ENCODE results near the gene PACSIN2. TPM values are rescaled to one million over a fixed set of nuclear protein-coding genes. Genes with fewer than 3 reads are reported as not detected.
"Not testable (repeated sequence)": the region's sequence is repeated elsewhere in the genome, so short reads cannot be mapped to it uniquely, and the experiment has no call there.

The PACSIN2 gene
- total RNA-seq, 2 experiments from 2014 or later: 27.5 to 30.8 TPM

GRCh38 chr22:42959576-42960509, 55.1 kb downstream of the PACSIN2 start:
- Mint-ChIP-seq H3K27ac (peak overlapping the region; percentile 60), H3K4me3 (no peak overlapping the region), H3K9me3 (ENCODE audit: insufficient read depth) (no peaks in the 10 kb centered on the region), H3K27me3 (ENCODE audit: low read depth) (no peaks in the 10 kb centered on the region), H3K36me3 (ENCODE audit: low read depth) (peaks cover 4% of the 10 kb centered on the region), H3K4me1 (ENCODE audit: low read depth) (peaks cover 46% of the 10 kb centered on the region)
- DNase-seq: no peak
- CTCF ChIA-PET: interaction anchor here (1.0 to 3.0 kb wide), 2 partner anchors 14 to 65 kb away, joined by 3 to 11 read pairs; no protein-coding TSS in a partner anchor
- ATAC-seq: peak; percentile 32
- POLR2A ChIA-PET: interaction anchor here (0.6 to 0.8 kb wide), 2 partner anchors 13 to 287 kb away, joined by 3 to 5 read pairs; no protein-coding TSS in a partner anchor

DNA sequence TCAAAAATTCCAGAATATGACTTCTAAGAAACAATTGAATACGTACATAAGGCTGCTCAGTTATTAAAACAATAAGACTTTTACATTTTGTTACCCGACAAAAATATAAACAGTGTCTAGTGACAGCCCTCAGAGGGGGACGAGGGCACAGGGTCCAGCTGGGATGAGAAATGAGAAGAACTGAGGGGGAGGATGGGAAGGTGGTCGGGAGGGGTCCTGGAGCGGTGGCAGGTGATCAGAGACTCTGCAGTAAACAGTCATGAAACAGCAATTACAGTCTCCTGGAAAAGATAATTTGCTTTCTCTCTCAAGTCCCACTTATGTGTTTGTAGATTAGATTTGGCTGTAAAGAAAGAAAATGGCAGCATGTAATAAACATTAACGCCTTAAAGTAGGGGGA, 56.0 kb downstream of the PACSIN2 start:
- H3K9me3 Mint-ChIP-seq (ENCODE audit: insufficient read depth): no peaks in the 10 kb centered on the region
- H3K4me3 Mint-ChIP-seq: no peak overlapping the region
- H3K36me3 Mint-ChIP-seq (ENCODE audit: low read depth): peaks cover 4% of the 10 kb centered on the region
- ChIA-PET CTCF (interaction anchor here (0.9 to 3.0 kb wide), 2 partner anchors 13 to 337 kb away, joined by 3 to 11 read pairs; no protein-coding TSS in a partner anchor), POLR2A (interaction anchor here (0.6 kb wide), 1 partner anchor 286 kb away, joined by 3 read pairs; no protein-coding TSS in a partner anchor)
- peaks cover 40% of the 10 kb centered on the region for H3K4me1 Mint-ChIP-seq (ENCODE audit: low read depth)
- ATAC-seq (no peak), DNase-seq (no peak)
- H3K27ac Mint-ChIP-seq: peak overlapping the region; percentile 14
- H3K27me3 Mint-ChIP-seq (ENCODE audit: low read depth): no peaks in the 10 kb centered on the region

DNA sequence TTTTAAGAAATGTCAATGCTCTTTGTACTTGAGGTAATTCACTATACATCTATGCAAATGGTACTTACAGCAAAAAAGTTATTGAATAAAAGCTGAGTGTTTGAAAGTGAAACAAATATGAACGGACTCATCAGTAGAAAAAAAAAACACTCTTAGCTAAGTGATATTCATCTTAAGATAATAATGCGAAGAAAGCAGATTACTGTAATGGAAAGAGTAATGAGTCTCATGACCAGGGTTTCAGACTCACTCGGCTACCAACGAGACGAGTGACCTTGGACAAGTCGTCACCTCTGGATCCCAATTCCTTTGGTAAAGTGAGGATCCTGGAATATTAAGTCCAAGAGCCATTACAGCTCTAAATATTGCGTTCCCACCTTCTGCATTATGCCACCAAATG, 57.0 kb downstream of the PACSIN2 start:
- Mint-ChIP-seq H3K27me3 (ENCODE audit: low read depth) (no peaks in the 10 kb centered on the region), H3K36me3 (ENCODE audit: low read depth) (peaks cover 4% of the 10 kb centered on the region), H3K27ac (no peak overlapping the region), H3K9me3 (ENCODE audit: insufficient read depth) (no peaks in the 10 kb centered on the region), H3K4me3 (no peak overlapping the region), H3K4me1 (ENCODE audit: low read depth) (peaks cover 40% of the 10 kb centered on the region)
- ChIA-PET CTCF (interaction anchor here (0.9 to 3.0 kb wide), 2 partner anchors 12 to 48 kb away, joined by 3 to 11 read pairs; no protein-coding TSS in a partner anchor), POLR2A (no interaction called here)
- no peak for DNase-seq
- ATAC-seq: no peak

DNA sequence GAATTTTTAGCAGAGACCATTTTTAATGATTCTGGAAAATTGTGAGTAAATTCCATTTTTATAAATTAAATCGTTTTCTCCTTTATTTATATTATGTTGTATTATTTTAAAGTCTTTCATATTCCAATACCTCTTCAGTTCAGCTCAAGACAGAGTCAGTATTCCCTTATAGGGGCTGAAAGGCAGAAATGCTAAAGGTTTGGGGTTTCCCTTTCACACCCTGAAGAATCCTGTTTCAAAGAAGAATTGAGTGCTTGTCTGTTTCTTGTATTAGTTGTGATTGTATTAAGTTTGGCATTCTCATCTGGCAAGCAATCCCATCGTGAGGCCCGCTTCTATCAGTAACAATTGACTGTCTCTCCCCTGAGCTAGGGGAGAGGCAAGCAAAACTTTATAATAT, 57.4 kb downstream of the PACSIN2 start:
- Mint-ChIP-seq H3K4me3 (no peak overlapping the region), H3K27me3 (ENCODE audit: low read depth) (no peaks in the 10 kb centered on the region), H3K27ac (no peak overlapping the region), H3K4me1 (ENCODE audit: low read depth) (peaks cover 40% of the 10 kb centered on the region), H3K36me3 (ENCODE audit: low read depth) (peaks cover 4% of the 10 kb centered on the region), H3K9me3 (ENCODE audit: insufficient read depth) (no peaks in the 10 kb centered on the region)
- POLR2A ChIA-PET: no interaction called here
- ATAC-seq (no peak), DNase-seq (no peak)
- CTCF ChIA-PET: interaction anchor here (0.9 to 3.0 kb wide), 2 partner anchors 12 to 48 kb away, joined by 3 to 11 read pairs; no protein-coding TSS in a partner anchor

DNA sequence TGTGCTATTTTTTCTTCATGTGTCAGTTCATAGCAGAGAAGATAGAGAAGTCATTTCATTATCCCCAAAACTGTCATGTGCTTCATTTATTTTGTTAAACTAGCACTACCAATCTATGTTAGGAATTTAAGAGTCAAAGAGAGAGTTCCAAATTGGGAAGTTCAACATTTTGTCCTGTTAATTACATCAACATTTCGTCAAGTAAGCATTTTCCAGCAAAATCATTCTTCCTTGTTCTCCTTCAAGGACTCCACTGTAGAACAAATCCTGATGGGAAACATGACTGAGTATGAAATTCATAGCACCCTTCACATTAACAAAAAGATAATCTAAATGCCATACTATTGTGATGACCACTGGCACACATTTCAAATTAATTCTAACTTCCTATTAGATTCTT, 59.1 kb downstream of the PACSIN2 start:
- H3K4me1 Mint-ChIP-seq (ENCODE audit: low read depth): peaks cover 30% of the 10 kb centered on the region
- CTCF ChIA-PET: no interaction called here
- H3K4me3 Mint-ChIP-seq: no peak overlapping the region
- ATAC-seq (no peak), DNase-seq (no peak)
- no peak overlapping the region for H3K27ac Mint-ChIP-seq
- peaks cover 4% of the 10 kb centered on the region for H3K36me3 Mint-ChIP-seq (ENCODE audit: low read depth)
- no peaks in the 10 kb centered on the region for H3K27me3 Mint-ChIP-seq (ENCODE audit: low read depth)
- no peaks in the 10 kb centered on the region for H3K9me3 Mint-ChIP-seq (ENCODE audit: insufficient read depth)
- POLR2A ChIA-PET: no interaction called here

GRCh38 chr22:42955087-42955635, 59.8 kb downstream of the PACSIN2 start:
- Mint-ChIP-seq H3K27ac (no peak overlapping the region), H3K4me1 (ENCODE audit: low read depth) (peaks cover 24% of the 10 kb centered on the region), H3K27me3 (ENCODE audit: low read depth) (no peaks in the 10 kb centered on the region), H3K9me3 (ENCODE audit: insufficient read depth) (no peaks in the 10 kb centered on the region), H3K4me3 (no peak overlapping the region), H3K36me3 (ENCODE audit: low read depth) (peaks cover 4% of the 10 kb centered on the region)
- ChIA-PET POLR2A (no interaction called here), CTCF (no interaction called here)
- no peak for ATAC-seq
- no peak for DNase-seq

DNA sequence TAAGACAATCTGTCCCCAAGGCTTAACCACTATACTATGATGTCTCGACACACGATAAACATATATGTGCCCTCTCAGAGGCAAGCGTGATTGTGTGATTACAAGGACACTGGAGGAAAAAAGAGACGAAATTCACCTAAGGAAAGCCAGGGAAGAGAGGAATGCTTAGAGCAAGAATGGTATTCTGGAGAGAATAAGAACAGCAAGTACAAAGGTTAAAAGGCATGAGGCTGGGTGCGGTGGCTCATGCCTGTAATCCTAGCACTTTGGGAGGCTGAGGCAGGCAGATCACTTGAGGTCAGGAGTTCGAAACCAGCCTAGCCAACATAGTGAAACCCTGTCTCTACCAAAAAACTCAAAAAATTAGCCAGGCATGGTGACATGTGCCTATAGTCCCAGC, 61.2 kb downstream of the PACSIN2 start:
- not testable (repeated sequence) for DNase-seq; ATAC-seq; H3K27me3 Mint-ChIP-seq (ENCODE audit: low read depth); H3K36me3 Mint-ChIP-seq (ENCODE audit: low read depth); H3K9me3 Mint-ChIP-seq (ENCODE audit: insufficient read depth); H3K4me3 Mint-ChIP-seq; H3K27ac Mint-ChIP-seq; H3K4me1 Mint-ChIP-seq (ENCODE audit: low read depth)
- CTCF ChIA-PET: interaction anchor here (1.0 kb wide), 1 partner anchor 86 kb away, joined by 3 read pairs; no protein-coding TSS in a partner anchor
- POLR2A ChIA-PET: interaction anchor here (0.6 kb wide), 1 partner anchor 60 kb away, joined by 3 read pairs; no protein-coding TSS in a partner anchor

DNA sequence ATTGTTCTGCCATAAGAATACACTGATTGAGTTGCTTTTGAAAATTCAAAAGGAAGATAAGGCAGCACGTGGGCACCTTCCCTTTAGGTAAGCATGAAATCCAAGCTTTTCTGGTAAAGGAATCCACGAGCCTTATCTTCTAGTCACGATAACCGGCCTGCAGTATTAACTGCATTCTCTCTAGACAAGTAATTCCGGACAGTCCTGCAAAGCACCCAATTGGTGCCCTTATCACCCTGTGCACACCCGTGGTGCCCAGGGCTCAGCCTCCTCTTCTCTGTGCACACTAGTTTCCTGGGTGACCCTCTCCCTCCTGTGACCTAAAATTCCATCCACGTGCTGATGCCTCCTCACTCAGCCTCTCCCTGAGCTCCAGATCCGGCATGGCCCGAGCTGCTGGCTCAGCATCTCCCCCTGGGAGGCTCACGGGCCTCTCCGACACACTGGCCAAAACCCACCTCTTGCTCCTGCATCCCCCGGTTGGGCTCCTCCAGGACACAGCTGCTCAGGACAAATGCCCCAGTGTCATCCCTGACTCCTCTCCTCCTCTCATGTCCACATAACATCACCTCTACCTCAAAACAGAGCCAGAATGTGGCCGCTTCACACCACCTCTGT, 63.7 kb downstream of the PACSIN2 start:
- CTCF ChIA-PET: no interaction called here
- no peak for DNase-seq
- Mint-ChIP-seq H3K4me1 (ENCODE audit: low read depth) (peaks cover 24% of the 10 kb centered on the region), H3K27me3 (ENCODE audit: low read depth) (no peaks in the 10 kb centered on the region), H3K4me3 (no peak overlapping the region), H3K27ac (no peak overlapping the region), H3K9me3 (ENCODE audit: insufficient read depth) (no peaks in the 10 kb centered on the region), H3K36me3 (ENCODE audit: low read depth) (peaks cover 2% of the 10 kb centered on the region)
- POLR2A ChIA-PET: interaction anchor here (0.5 kb wide), 1 partner anchor 166 kb away, joined by 4 read pairs; no protein-coding TSS in a partner anchor
- no peak for ATAC-seq

- ATAC-seq (no peak), DNase-seq (no peak)
- Mint-ChIP-seq H3K4me3 (no peak overlapping the region), H3K36me3 (ENCODE audit: low read depth) (peaks cover 2% of the 10 kb centered on the region), H3K27me3 (ENCODE audit: low read depth) (no peaks in the 10 kb centered on the region), H3K4me1 (ENCODE audit: low read depth) (peaks cover 33% of the 10 kb centered on the region), H3K27ac (no peak overlapping the region), H3K9me3 (ENCODE audit: insufficient read depth) (no peaks in the 10 kb centered on the region)
- POLR2A ChIA-PET: interaction anchor here (0.5 kb wide), 1 partner anchor 167 kb away, joined by 4 read pairs; no protein-coding TSS in a partner anchor
- CTCF ChIA-PET: no interaction called here
Measured at GRCh38 chr22:42950281-42950680, 64.7 kb downstream of the PACSIN2 start.

DNA sequence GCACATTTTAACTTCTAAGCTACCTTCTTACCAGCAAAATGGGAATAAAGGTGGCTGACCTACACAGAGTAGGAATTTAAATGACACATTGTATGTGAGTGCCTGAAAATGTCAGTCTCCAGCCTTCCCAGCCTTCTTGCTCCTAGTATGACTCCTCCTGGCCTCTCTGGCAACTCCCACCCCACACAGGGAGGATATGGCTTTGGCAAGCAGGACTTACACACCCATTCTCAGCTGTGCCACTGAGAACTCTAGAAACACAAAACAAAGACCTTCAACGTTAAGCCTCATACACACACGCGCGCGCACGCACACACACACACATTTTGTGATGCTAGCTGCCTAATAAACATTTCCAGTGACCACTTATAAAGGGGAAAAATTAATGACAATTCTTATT, 65.8 kb downstream of the PACSIN2 start:
- H3K27ac Mint-ChIP-seq: no peak overlapping the region
- CTCF ChIA-PET: no interaction called here
- no peak overlapping the region for H3K4me3 Mint-ChIP-seq
- H3K27me3 Mint-ChIP-seq (ENCODE audit: low read depth): no peaks in the 10 kb centered on the region
- no peaks in the 10 kb centered on the region for H3K36me3 Mint-ChIP-seq (ENCODE audit: low read depth)
- H3K4me1 Mint-ChIP-seq (ENCODE audit: low read depth): peaks cover 36% of the 10 kb centered on the region
- DNase-seq: no peak
- no peaks in the 10 kb centered on the region for H3K9me3 Mint-ChIP-seq (ENCODE audit: insufficient read depth)
- no peak for ATAC-seq
- POLR2A ChIA-PET: no interaction called here

- no peak for DNase-seq
- ATAC-seq: no peak
- H3K27ac Mint-ChIP-seq: no peak overlapping the region
- H3K4me3 Mint-ChIP-seq: no peak overlapping the region
- POLR2A ChIA-PET: no interaction called here
- CTCF ChIA-PET: no interaction called here
- H3K27me3 Mint-ChIP-seq (ENCODE audit: low read depth): no peaks in the 10 kb centered on the region
- peaks cover 36% of the 10 kb centered on the region for H3K4me1 Mint-ChIP-seq (ENCODE audit: low read depth)
- H3K9me3 Mint-ChIP-seq (ENCODE audit: insufficient read depth): no peaks in the 10 kb centered on the region
- no peaks in the 10 kb centered on the region for H3K36me3 Mint-ChIP-seq (ENCODE audit: low read depth)
Measured at GRCh38 chr22:42948294-42948693, 66.7 kb downstream of the PACSIN2 start.

All from activated CD8-positive, alpha-beta T cell treated with anti-CD3 and anti-CD28 coated beads, Interleukin-2, amount 10 ng/mL, durations not matched to agents 7 days and 5 days (primary cell).